ENCODE measurements around the gene PCBP3. TPM values are rescaled to one million over a fixed set of nuclear protein-coding genes. Genes with fewer than 3 reads are reported as not detected.
"Not testable (repeated sequence)": the region's sequence is repeated elsewhere in the genome, so short reads cannot be mapped to it uniquely, and the experiment has no call there.

PCBP3 gene
- polyA plus RNA-seq, 3 donors = 1.1 to 1.7 (median 1.4) TPM

- not testable (repeated sequence) for DNase-seq (ENCODE audit: low read depth in 3 of 3, low spot score in 2 of 3)
Measured at GRCh38 chr21:45852386-45852785, 208.9 kb downstream of the PCBP3 start.

- DNase-seq (ENCODE audit: low read depth in 3 of 3, low spot score in 2 of 3) = no peak
Measured at GRCh38 chr21:45852886-45853400, 209.4 kb downstream of the PCBP3 start.

GRCh38 chr21:45853703-45854342, 210.3 kb downstream of the PCBP3 start:
- DNase-seq (ENCODE audit: low read depth in 3 of 3, low spot score in 2 of 3) = no peak

DNA sequence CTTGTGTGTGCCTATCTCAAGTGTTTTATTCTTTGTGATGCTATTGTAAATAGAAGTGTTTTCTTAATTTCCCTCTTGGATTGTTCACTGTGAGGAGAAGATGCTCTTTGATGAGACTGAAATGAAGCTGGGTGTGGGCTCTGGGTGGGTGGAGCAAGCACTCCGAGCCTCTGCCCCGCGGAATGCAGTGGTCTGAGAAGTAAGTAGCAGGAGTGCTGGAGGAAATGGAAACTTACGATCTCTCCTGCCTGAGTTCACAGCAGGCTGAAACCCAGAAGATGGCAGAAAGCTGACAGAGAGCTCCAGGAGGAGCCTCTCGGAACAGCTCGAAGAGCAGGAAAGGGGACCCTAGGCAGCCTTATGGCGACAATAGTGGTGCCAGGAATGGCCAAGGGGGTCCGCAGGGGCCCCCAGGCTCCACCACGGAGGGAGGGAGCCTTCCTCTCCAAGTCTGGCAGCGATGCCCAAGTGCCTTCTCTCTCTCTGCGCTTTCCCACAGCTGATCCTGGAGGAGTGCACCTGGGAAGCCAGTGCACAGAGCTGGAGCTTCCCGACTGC, 211.2 kb downstream of the PCBP3 start:
- DNase-seq (ENCODE audit: low read depth in 3 of 3, low spot score in 2 of 3) = no peak

- no peak for DNase-seq (ENCODE audit: low read depth in 3 of 3, low spot score in 2 of 3)
Measured at GRCh38 chr21:45855248-45855811, 211.8 kb downstream of the PCBP3 start.

- no peak for DNase-seq (ENCODE audit: low read depth in 3 of 3, low spot score in 2 of 3)
Measured at GRCh38 chr21:45856442-45856841, 212.9 kb downstream of the PCBP3 start.

DNA sequence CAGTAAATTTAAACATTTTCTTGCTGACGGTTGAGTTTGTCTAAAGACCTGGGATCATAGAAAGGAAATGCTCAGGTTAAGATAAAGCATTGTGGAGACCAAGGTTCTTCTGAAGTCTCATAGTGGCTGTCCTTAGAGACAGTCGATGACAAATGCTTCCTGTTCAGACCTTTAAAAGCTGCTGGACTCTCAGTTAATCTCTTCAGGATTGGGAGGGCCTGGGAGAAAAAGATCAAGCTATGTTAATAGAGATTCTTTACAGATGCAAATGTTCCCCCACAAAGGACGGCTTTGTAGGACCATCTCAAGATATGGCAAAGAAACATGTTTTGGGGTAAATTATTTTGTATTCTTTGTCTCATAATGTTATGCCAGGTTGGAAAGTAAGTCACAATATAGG, 213.4 kb downstream of the PCBP3 start:
- DNase-seq (ENCODE audit: low read depth in 3 of 3, low spot score in 2 of 3) = no peak

GRCh38 chr21:45857761-45858160, 214.2 kb downstream of the PCBP3 start:
- no peak for DNase-seq (ENCODE audit: low read depth in 3 of 3, low spot score in 2 of 3)

- no peak for DNase-seq (ENCODE audit: low read depth in 3 of 3, low spot score in 2 of 3)
Measured at GRCh38 chr21:45858180-45858579, 214.7 kb downstream of the PCBP3 start.

DNA sequence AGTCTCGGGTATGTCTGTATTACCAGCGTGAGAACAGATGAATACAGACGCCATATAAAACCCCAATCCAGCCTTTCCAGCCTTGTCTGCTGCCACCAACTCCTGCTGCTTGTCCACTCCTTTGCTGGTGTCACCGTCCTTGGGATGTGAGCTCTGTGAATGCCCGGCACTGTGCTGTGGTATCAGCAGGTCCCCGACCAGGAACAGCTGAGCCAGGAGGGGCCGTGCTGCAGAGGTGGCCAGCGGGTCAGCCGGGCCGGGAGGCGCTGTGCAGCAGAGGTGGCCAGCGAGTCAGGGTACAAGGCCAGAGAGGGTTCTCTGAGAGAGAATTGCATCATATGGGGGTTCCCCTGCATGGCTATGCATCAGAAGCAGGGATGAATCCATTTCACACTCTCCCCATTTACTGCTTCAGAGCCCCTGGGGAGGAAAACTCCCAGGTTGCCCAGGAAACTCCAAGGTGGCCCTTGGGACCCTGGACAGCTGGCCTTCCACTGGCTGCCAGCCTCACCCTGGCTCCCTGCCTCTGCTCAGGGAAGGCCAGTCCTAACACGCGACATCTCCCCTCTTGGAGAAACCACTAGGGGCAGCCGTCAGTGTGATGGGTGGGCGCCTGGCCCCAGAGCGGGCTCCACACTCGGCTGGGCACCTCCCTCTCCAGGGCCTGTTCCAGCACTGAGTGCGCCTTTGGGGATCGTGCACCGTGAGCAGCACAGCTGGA, 215.7 kb downstream of the PCBP3 start:
- DNase-seq (ENCODE audit: low read depth in 3 of 3, low spot score in 2 of 3) = no peak

GRCh38 chr21:45859762-45860357, 216.3 kb downstream of the PCBP3 start:
- DNase-seq (ENCODE audit: low read depth in 3 of 3, low spot score in 2 of 3) = no peak

DNA sequence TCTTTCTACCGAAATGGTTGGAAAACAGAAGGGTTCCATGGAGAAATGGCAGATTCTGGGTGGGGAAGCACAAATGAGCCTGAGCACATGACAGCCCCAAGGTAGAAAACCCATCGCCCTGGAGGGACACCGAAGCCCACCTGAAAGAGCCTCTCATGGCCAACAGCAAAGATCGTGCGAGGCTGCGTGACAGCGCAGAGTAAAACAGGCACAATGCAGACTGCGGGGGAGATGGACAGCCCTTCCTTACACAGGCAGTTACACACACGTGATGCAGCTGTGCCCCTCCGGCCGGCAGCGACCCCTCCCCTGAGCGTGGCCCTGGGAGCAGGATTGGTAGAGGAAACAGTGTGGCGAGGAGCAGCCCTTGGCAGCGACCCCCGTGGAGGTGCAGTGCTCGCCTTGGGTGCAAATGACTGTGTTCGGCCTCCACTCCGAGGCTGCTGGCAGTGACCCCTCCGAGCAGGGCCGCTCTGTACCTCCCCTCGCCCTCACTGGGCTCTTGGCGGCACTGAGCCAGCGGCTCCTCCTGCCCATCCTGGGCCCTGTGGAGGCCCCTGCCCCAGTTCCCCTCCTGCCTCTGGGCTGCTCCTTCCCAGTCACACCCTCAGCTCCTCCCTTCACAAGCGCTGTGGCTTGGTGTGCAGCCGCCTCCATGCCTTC, 217.1 kb downstream of the PCBP3 start:
- no peak for DNase-seq (ENCODE audit: low read depth in 3 of 3, low spot score in 2 of 3)

- DNase-seq (ENCODE audit: low read depth in 3 of 3, low spot score in 2 of 3) = no peak
Measured at GRCh38 chr21:45861156-45861870, 217.8 kb downstream of the PCBP3 start.

GRCh38 chr21:45862543-45863207, 219.2 kb downstream of the PCBP3 start:
- no peak for DNase-seq (ENCODE audit: low read depth in 3 of 3, low spot score in 2 of 3)

- no peak for DNase-seq (ENCODE audit: low read depth in 3 of 3, low spot score in 2 of 3)
Measured at GRCh38 chr21:45863267-45863666, 219.7 kb downstream of the PCBP3 start.

GRCh38 chr21:45863751-45864150, 220.2 kb downstream of the PCBP3 start:
- DNase-seq (ENCODE audit: low read depth in 3 of 3, low spot score in 2 of 3) = no peak

- DNase-seq (ENCODE audit: low read depth in 3 of 3, low spot score in 2 of 3) = no peak
Measured at GRCh38 chr21:45864436-45864835, 220.9 kb downstream of the PCBP3 start.

DNA sequence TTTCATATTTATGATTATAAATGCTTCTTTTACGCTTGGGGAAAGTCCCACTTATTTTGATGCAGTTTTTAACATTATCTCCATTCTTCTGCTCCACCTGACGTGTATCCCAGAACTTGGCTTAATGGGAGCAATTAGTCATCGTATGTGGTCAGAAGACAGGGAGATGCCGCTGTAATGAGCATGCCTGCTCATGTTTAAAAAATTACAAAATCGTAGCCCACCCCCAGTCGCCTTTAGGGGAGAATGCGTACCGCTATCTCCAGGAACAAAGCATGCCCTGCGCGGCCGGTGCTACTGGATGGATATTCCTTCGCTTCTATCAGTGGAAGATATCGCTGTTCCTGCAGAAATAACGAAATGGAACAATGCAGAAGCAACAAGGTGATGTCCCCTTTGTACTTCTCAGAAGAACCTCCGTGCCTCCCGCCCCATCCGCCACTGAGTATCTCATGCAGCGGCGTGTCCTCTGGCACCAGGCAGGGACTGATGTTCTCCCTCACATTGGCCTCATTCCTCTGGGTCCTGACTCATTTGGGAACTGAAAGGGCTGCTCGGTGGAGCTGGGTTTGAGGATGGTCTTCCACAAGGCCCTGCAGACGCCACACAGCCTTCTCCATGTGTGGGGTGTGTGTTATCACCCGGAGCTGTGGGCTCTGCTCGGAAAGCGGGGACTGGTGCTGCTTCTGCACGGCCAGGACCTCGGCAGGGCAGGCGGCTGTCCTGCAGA, 221.7 kb downstream of the PCBP3 start:
- DNase-seq (ENCODE audit: low read depth in 3 of 3, low spot score in 2 of 3) = no peak

DNA sequence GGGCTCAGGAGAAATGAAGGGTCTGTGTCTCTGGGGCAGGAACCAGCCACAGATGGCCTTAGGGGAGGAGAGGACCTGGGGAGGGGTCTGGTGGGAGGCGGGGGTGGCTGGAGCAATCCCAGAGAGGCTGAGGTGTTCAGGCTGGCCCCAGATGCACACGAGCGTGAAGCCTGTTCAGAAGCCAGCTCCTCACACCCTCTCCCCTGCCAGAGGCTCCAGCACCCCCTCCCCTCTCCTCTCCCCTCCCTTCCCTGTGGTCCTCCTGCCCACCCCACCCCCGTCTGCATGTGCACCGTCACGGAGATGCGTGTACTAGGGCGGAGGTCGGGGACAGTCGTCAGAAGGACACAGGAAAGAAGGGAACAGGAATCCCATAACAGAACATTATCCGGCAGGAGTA, 223.0 kb downstream of the PCBP3 start:
- no peak for DNase-seq (ENCODE audit: low read depth in 3 of 3, low spot score in 2 of 3)

All from right renal cortex interstitium (tissue), 3 donors.